Stimulated activated CD8-positive, alpha-beta memory T cell treated with anti-CD3 and anti-CD28 coated beads, Interleukin-15, amount 100 ng/mL, for 1 hour (primary cell): Measurements from ENCODE around the gene GPHB5.
"Not testable (repeated sequence)": the region's sequence is repeated elsewhere in the genome, so short reads cannot be mapped to it uniquely, and the experiment has no call there.

Experiments used
- DNase-seq: peaks from one replicate; pipeline ENCODE4 v3.0.0-alpha.2; 2020; ENCODE audit warnings: low read depth

Gene GPHB5

GRCh38 chr14:63295231-63295685, 23.5 kb downstream of the GPHB5 start:
- DNase-seq = no peak

- no peak for DNase-seq
Observed at GRCh38 chr14:63292805-63293204, 25.9 kb downstream of the GPHB5 start.

GRCh38 chr14:63290741-63291430, 27.8 kb downstream of the GPHB5 start:
- DNase-seq = no peak

- DNase-seq = no peak
Observed at GRCh38 chr14:63288853-63289252, 29.9 kb downstream of the GPHB5 start.

GRCh38 chr14:63287666-63288483, 30.9 kb downstream of the GPHB5 start:
- no peak for DNase-seq

GRCh38 chr14:63286071-63286470, 32.7 kb downstream of the GPHB5 start:
- no peak for DNase-seq

GRCh38 chr14:63283884-63284248, 34.9 kb downstream of the GPHB5 start:
- DNase-seq = no peak

GRCh38 chr14:63282997-63283883, 35.5 kb downstream of the GPHB5 start:
- DNase-seq = no peak

GRCh38 chr14:63279933-63280332, 38.8 kb downstream of the GPHB5 start:
- DNase-seq = not testable (repeated sequence)

- DNase-seq = no peak
Observed at GRCh38 chr14:63277591-63278183, 41.0 kb downstream of the GPHB5 start.

- no peak for DNase-seq
Observed at GRCh38 chr14:63276492-63277342, 42.0 kb downstream of the GPHB5 start.

GRCh38 chr14:63276016-63276415, 42.7 kb downstream of the GPHB5 start:
- DNase-seq = no peak

- DNase-seq = no peak
Observed at GRCh38 chr14:63275611-63276010, 43.1 kb downstream of the GPHB5 start.

GRCh38 chr14:63273717-63274655, 44.7 kb downstream of the GPHB5 start:
- no peak for DNase-seq

GRCh38 chr14:63273129-63273528, 45.6 kb downstream of the GPHB5 start:
- DNase-seq = no peak

GRCh38 chr14:63269561-63270225, 49.0 kb downstream of the GPHB5 start:
- no peak for DNase-seq

GRCh38 chr14:63268771-63269170, 50.0 kb downstream of the GPHB5 start:
- no peak for DNase-seq

- DNase-seq = no peak
Observed at GRCh38 chr14:63267171-63267570, 51.6 kb downstream of the GPHB5 start.

- DNase-seq = no peak
Observed at GRCh38 chr14:63266106-63266505, 52.6 kb downstream of the GPHB5 start.
